H1 (cell line): Measurements from ENCODE around the gene TEX48. TPM values are rescaled to one million over a fixed set of nuclear protein-coding genes. Genes with fewer than 3 reads are reported as not detected.

Source experiments
- CTCF ChIA-PET: fragments of 300-600 bp; sonication (Branson Sonifier 250); formaldehyde crosslinking; loops from one replicate; lab custom pipeline; 2021; ENCODE audit not compliant: partially characterized antibody; lab: Charles Lee
- POLR2A ChIA-PET: fragments of 300-600 bp; sonication (Branson Sonifier 250); formaldehyde crosslinking; loops from one replicate; lab custom pipeline; 2021; ENCODE audit warnings: inconsistent platforms; ENCODE audit not compliant: partially characterized antibody; lab: Charles Lee
- DNase-seq, 2 experiments: peaks; one replicate each; pipeline versions ENCODE4 v3.0.0 to v3.0.0-alpha.2; 2010 to 2022; ENCODE audit warnings: low spot score in 2 of 2, low read depth in 1 of 2, mixed read lengths in 1 of 2
- FAIRE-seq: peaks from 2 replicates; lab custom pipeline; 2011; peaks lifted over from hg19 to GRCh38; lab: Jason Lieb, UNC
- H2AFZ ChIP-seq: 2 replicates; pipeline ENCODE4 v1.8.1; 2012; ENCODE audit warnings: low read length, inconsistent platforms
- H2AK5ac ChIP-seq: 2 replicates; pipeline ENCODE4 v1.6.1; 2013; ENCODE audit warnings: low read depth, low read length
- H2BK120ac ChIP-seq: replicated peaks from 2 replicates; pipeline ENCODE3; 2013; ENCODE audit warnings: low read depth, low read length, inconsistent platforms
- H2BK12ac ChIP-seq: 2 replicates; pipeline ENCODE4 v1.6.1; 2013; ENCODE audit warnings: low read depth, low read length
- H2BK15ac ChIP-seq: 2 replicates; pipeline ENCODE4 v1.6.1; 2013; ENCODE audit warnings: low read length
- H2BK20ac ChIP-seq: 2 replicates; pipeline ENCODE4 v1.6.1; 2013; ENCODE audit warnings: low read length
- H2BK5ac ChIP-seq: 2 replicates; pipeline ENCODE4 v1.6.1; 2013; ENCODE audit warnings: low read depth, low read length
- H3K14ac ChIP-seq: 2 replicates; pipeline ENCODE4 v1.6.1; 2013; ENCODE audit warnings: inconsistent platforms; ENCODE audit not compliant: insufficient read length
- H3K18ac ChIP-seq: 2 replicates; pipeline ENCODE4 v1.6.1; 2013; ENCODE audit warnings: low read length; ENCODE audit errors: extremely low read depth
- H3K23ac ChIP-seq: 2 replicates; pipeline ENCODE4 v1.6.1; 2013; ENCODE audit warnings: inconsistent platforms; ENCODE audit not compliant: insufficient read length
- H3K23me2 ChIP-seq: 2 replicates; pipeline ENCODE4 v1.6.1; 2013; ENCODE audit warnings: low read depth, low read length
- H3K27ac ChIP-seq: 2 replicates; pipeline ENCODE4 v1.6.1; 2011; ENCODE audit warnings: low read depth, low read length, inconsistent platforms
- H3K27me3 ChIP-seq, 4 experiments: replicated peaks in 1 of 4; 1 replicate in 1 of 4; 2 replicates in 3 of 4; pipeline versions ENCODE4 v1.6.1 to v1.8.1; 2011 to 2013; ENCODE audit warnings: low read length in 3 of 4, mild to moderate bottlenecking in 3 of 4, inconsistent platforms in 2 of 4, mixed read lengths in 2 of 4, moderate library complexity in 1 of 4; ENCODE audit not compliant: control insufficient read depth in 3 of 4, insufficient read depth in 3 of 4; ENCODE audit errors: extremely low read depth in 1 of 4
- H3K36me3 ChIP-seq, 4 experiments: 2 replicates each; pipeline versions ENCODE4 v1.6.1 to v1.8.1; 2011 to 2013; ENCODE audit warnings: mild to moderate bottlenecking in 4 of 4, low read length in 3 of 4, moderate library complexity in 2 of 4, control low read depth in 1 of 4, inconsistent platforms in 1 of 4; ENCODE audit not compliant: insufficient read depth in 4 of 4, control insufficient read depth in 2 of 4
- H3K4ac ChIP-seq: replicated peaks from 2 replicates; pipeline ENCODE3; 2013; ENCODE audit warnings: low read length, low read depth, mixed read lengths, inconsistent platforms; ENCODE audit not compliant: insufficient read length
- H3K4me1 ChIP-seq, 4 experiments: replicated peaks in 1 of 4; 1 replicate in 1 of 4; 2 replicates in 3 of 4; pipeline versions ENCODE4 v1.6.1 to v1.8.1; 2011 to 2013; ENCODE audit warnings: low read length in 3 of 4, inconsistent platforms in 2 of 4, mixed read lengths in 1 of 4; ENCODE audit not compliant: insufficient read depth in 4 of 4, control insufficient read depth in 3 of 4
- H3K4me2 ChIP-seq, 2 experiments: 2 replicates each; pipeline versions ENCODE4 v1.6.1 to v1.8.1; 2011 to 2013; ENCODE audit warnings: low read depth in 2 of 2, low read length in 2 of 2, control low read depth in 1 of 2, inconsistent platforms in 1 of 2, mild to moderate bottlenecking in 1 of 2; ENCODE audit not compliant: insufficient read depth in 1 of 2
- H3K4me3 ChIP-seq, 4 experiments: fragments of 200-600, 300-600 bp in 1 of 4; sonication (generic), shearing (Covaris generic), sonication (Bioruptor Twin) in 1 of 4; 2 replicates each; pipeline versions ENCODE4 v1.5.1 to v1.8.1; 2011 to 2016; ENCODE audit warnings: low read length in 4 of 4, low read depth in 3 of 4, control low read depth in 2 of 4, inconsistent platforms in 2 of 4, mild to moderate bottlenecking in 2 of 4, mixed read lengths in 1 of 4, moderate library complexity in 1 of 4; ENCODE audit not compliant: insufficient read depth in 2 of 4; ENCODE audit errors: extremely low read depth in 1 of 4
- H3K56ac ChIP-seq: replicated peaks from 2 replicates; pipeline ENCODE3; 2013; ENCODE audit warnings: low read depth, mild to moderate bottlenecking, mixed read lengths, low read length, inconsistent platforms; ENCODE audit not compliant: insufficient read length
- H3K79me1 ChIP-seq: 2 replicates; pipeline ENCODE4 v1.6.1; 2013; ENCODE audit warnings: low read depth, low read length, control low read depth
- H3K79me2 ChIP-seq, 2 experiments: 2 replicates each; pipeline versions ENCODE4 v1.6.1 to v1.8.1; 2012 to 2013; ENCODE audit warnings: low read length in 2 of 2, mild to moderate bottlenecking in 2 of 2, inconsistent platforms in 1 of 2; ENCODE audit not compliant: insufficient read depth in 2 of 2, control insufficient read depth in 1 of 2
- H3K9ac ChIP-seq, 4 experiments: replicated peaks in 1 of 4; 1 replicate in 1 of 4; 2 replicates in 3 of 4; pipeline versions ENCODE4 v1.6.1 to v1.8.1; 2011 to 2013; ENCODE audit warnings: low read depth in 3 of 4, low read length in 3 of 4, control low read depth in 2 of 4, mild to moderate bottlenecking in 2 of 4, moderate library complexity in 2 of 4, inconsistent platforms in 1 of 4; ENCODE audit errors: extremely low read depth in 1 of 4
- H3K9me3 ChIP-seq, 2 experiments: 2 replicates each; pipeline versions ENCODE4 v1.6.1 to v1.8.1; 2012 to 2013; ENCODE audit warnings: mild to moderate bottlenecking in 2 of 2, moderate library complexity in 2 of 2, control low read depth in 1 of 2, inconsistent platforms in 1 of 2, low read depth in 1 of 2, low read length in 1 of 2, mixed read lengths in 1 of 2; ENCODE audit not compliant: insufficient read depth in 2 of 2
- H4K20me1 ChIP-seq, 2 experiments: replicated peaks in 1 of 2; 2 replicates each; pipeline versions ENCODE3 to v1.8.1; 2011 to 2013; ENCODE audit warnings: inconsistent platforms in 2 of 2, low read length in 2 of 2, mild to moderate bottlenecking in 1 of 2; ENCODE audit not compliant: insufficient read depth in 2 of 2, control insufficient read depth in 1 of 2
- H4K5ac ChIP-seq: 2 replicates; pipeline ENCODE4 v1.6.1; 2013; ENCODE audit warnings: low read length, low read depth, mixed read lengths, inconsistent platforms; ENCODE audit not compliant: insufficient read length
- H4K8ac ChIP-seq: 2 replicates; pipeline ENCODE4 v1.8.0; 2013; ENCODE audit warnings: mild to moderate bottlenecking, moderate library complexity, low read length, inconsistent platforms; ENCODE audit not compliant: insufficient read depth; ENCODE audit errors: extremely low read depth
- H4K91ac ChIP-seq: replicated peaks from 2 replicates; pipeline ENCODE3; 2013; ENCODE audit warnings: low read length, mixed read lengths, inconsistent platforms; ENCODE audit not compliant: insufficient read length
- CBX8 ChIP-seq: fragments of 300-800, 300-1000 bp; sonication (generic); IDR thresholded peaks from 2 replicates; pipeline ENCODE4 v1.7.1; 2016; ENCODE audit warnings: low read depth, low read length, borderline replicate concordance
- CHD1 ChIP-seq: IDR thresholded peaks from 2 replicates; pipeline ENCODE4 v1.6.1; 2012; ENCODE audit warnings: low read depth, low read length, improper control_type of control experiment
- GTF2F1 ChIP-seq: IDR thresholded peaks from 2 replicates; pipeline ENCODE4 v1.6.1; 2012; ENCODE audit warnings: low read depth, low read length, improper control_type of control experiment, borderline replicate concordance
- PHF8 ChIP-seq: fragments of 200-600 bp; sonication (generic); conservative IDR thresholded peaks from 2 replicates; pipeline ENCODE4 v1.7.1; 2012; ENCODE audit warnings: low read depth, mild to moderate bottlenecking, inconsistent platforms, low read length, moderate library complexity
- POU5F1 ChIP-seq: IDR thresholded peaks from 2 replicates; pipeline ENCODE4 v1.6.1; 2011; ENCODE audit warnings: low read depth, mild to moderate bottlenecking, low read length, moderate library complexity
- SIRT6 ChIP-seq: IDR thresholded peaks from one replicate; pipeline ENCODE4 v1.7.1; 2012; ENCODE audit warnings: low read length, inconsistent platforms
- SP1 ChIP-seq: IDR thresholded peaks from 2 replicates; pipeline ENCODE4 v1.6.1; 2011; ENCODE audit warnings: low read depth, low read length
- WGBS, 2 experiments: shearing (Covaris generic) in 1 of 2; methylation state at CpG; one replicate each; pipeline versions ENCODE4 v1.1.6 to v1.1.7; 2013 to 2015; ENCODE audit warnings: low lambda C conversion rate in 2 of 2, mixed read lengths in 2 of 2, inconsistent platforms in 1 of 2, low coverage in 1 of 2, missing lambda C conversion rate in 1 of 2; ENCODE audit not compliant: insufficient replicate concordance in 2 of 2, insufficient coverage in 1 of 2, insufficient read length in 1 of 2; ENCODE audit errors: extremely low coverage in 1 of 2, missing lambda C conversion rate in 1 of 2; 5-methylcytosine and 5-hydroxymethylcytosine counted together
- polyA plus RNA-seq, 7 experiments: library from polyadenylated mRNA; depleted of rRNA in 3 of 7; stranded (reverse) in 5 of 7; unstranded in 2 of 7; fragments of >200 nt in 5 of 7; fragments of 200-250 nt in 2 of 7; gene quantifications; 1 replicate in 5 of 7; 2 replicates in 1 of 7; 4 replicates in 1 of 7; pipeline versions ENCODE4 v1.2.1 to v1.2.3, GENCODE V29; 2011 to 2013; ENCODE audit warnings: missing spikeins in 2 of 7, mixed read lengths in 2 of 7
- total RNA-seq: library from RNA; stranded (reverse); fragmentation: NEBNext Ultra II Directional; extraction: Animal tissue kit (Norgen Biotek cat#: 25700); gene quantifications from 2 replicates; pipeline ENCODE4 v1.2.1, GENCODE V29; 2021

The TEX48 gene
- total and polyA plus RNA-seq, 2 of the 8 experiments (the other 6 are each of a cell fraction or from before 2014, with no cell fraction given), result not detected

DNA sequence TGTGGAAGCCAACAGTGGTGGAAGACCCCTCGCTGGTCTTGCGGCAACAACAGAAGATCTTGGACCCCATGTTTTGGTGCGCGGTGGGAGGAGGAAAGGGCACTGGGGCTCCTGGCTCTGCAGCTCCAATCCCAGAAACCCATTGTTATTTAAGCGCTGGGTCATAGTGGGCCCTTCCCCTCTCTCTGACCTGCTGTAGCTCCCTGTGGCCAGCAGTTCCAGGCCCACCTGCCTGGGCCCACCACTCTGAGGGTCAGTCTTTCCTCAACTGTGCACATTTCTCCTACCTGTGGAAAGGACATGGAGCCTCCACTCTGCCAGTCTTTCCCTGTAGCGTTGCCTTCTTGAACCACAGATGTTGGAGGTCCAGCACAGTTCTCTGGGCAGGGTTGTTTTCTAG lies 24.3 kb downstream of the TEX48 start, which contains the start of gene TEX53:
TSS of gene TEX53 (minus strand) at position 101 of the 400 bp plus-strand sequence. CDS start at position 70, 31 bp downstream.
- H3K18ac ChIP-seq, result no peak within 1 kb of the TSS
- H2BK15ac ChIP-seq, result no peak within 1 kb of the TSS
- H3K4me3 ChIP-seq, result no peak within 1 kb of the TSS
- no peak within 1 kb of the TSS for H3K23ac ChIP-seq
- WGBS, 2 experiments, result 92% methylated on average over 6 of the region's 6 CpGs; no CpG with 5 or more reads in 1 of the 2 experiments
- no peak within 1 kb of the TSS for H3K56ac ChIP-seq
- no peak within 1 kb of the TSS for H2BK5ac ChIP-seq
- H3K79me2 ChIP-seq, result no peaks in the 10 kb centered on the region
- POLR2A ChIA-PET, result interaction anchor here (0.6 kb wide), 1 partner anchor 132 kb away, joined by 3 read pairs; no protein-coding TSS in a partner anchor
- no peak within 1 kb of the TSS for H4K91ac ChIP-seq
- DNase-seq (no peak), FAIRE-seq (no peak)
- CTCF ChIA-PET, result interaction anchor here (0.6 to 9.3 kb wide), 8 partner anchors 19 to 250 kb away, joined by 3 to 165 read pairs (median 4); partner anchors contain the start of gene TEX48
- no peaks in the 10 kb centered on the region; a peak in 1 of 7 replicates for H3K27me3 ChIP-seq
- no peak within 1 kb of the TSS; the same call in 1 of the 2 replicates for H4K8ac ChIP-seq
- no peaks in the 10 kb centered on the region for H3K36me3 ChIP-seq
- H3K23me2 ChIP-seq, result no peaks in the 10 kb centered on the region; the same call in 1 of the 2 replicates
- H3K4ac ChIP-seq, result no peak within 1 kb of the TSS
- no peak within 1 kb of the TSS for H2BK120ac ChIP-seq
- H4K20me1 ChIP-seq, result no peaks in the 10 kb centered on the region
- H3K79me1 ChIP-seq, result no peaks in the 10 kb centered on the region
- H3K9ac ChIP-seq, result no peak within 1 kb of the TSS
- no peak within 1 kb of the TSS for H4K5ac ChIP-seq
- H3K4me2 ChIP-seq, result no peak within 1 kb of the TSS
- H3K9me3 ChIP-seq, result no peaks in the 10 kb centered on the region
- H2BK20ac ChIP-seq, result no peak within 1 kb of the TSS
- no peak within 1 kb of the TSS for H2AK5ac ChIP-seq
- no peak within 1 kb of the TSS for H3K27ac ChIP-seq
- H3K4me1 ChIP-seq, result peaks cover 0 to 10% (median 7%) of the 10 kb centered on the region in 4 experiments; a peak in 4 of 7 replicates
- H2AFZ ChIP-seq, result no peak within 1 kb of the TSS
- no peak within 1 kb of the TSS for H3K14ac ChIP-seq
- no peak within 1 kb of the TSS for H2BK12ac ChIP-seq
- TF ChIP-seq SP1, result no peak
- TF ChIP-seq PHF8, result no peak
- TF ChIP-seq CHD1, result no peak
- TF ChIP-seq SIRT6, result no peak
- no peak for TF ChIP-seq POU5F1
- no peak for TF ChIP-seq CBX8
- TF ChIP-seq GTF2F1, result no peak
